Neural progenitor cell (in vitro differentiated cells): Measurements from ENCODE around the gene GPR3. TPM values are rescaled to one million over a fixed set of nuclear protein-coding genes. Genes with fewer than 3 reads are reported as not detected.
A peak's percentile ranks its signal among the peaks of the same experiment; 100 is the strongest.

Source experiments
- DNase-seq: peaks from one replicate; pipeline ENCODE4 v3.0.0-alpha.2; 2016; ENCODE audit warnings: low spot score
- H2AFZ ChIP-seq: fragments of 200-600 bp; sonication (generic); replicated peaks from 2 replicates; pipeline ENCODE4 v1.6.1; 2016; ENCODE audit warnings: antibody characterized with exemption
- H3F3A ChIP-seq: fragments of 200-600 bp; sonication (generic); 2 replicates; pipeline ENCODE4 v1.6.1; 2016; ENCODE audit warnings: antibody characterized with exemption, low read depth
- H3K27ac ChIP-seq: fragments of 200-600 bp; sonication (generic); 2 replicates; pipeline ENCODE4 v1.5.1; 2016; ENCODE audit warnings: mild to moderate bottlenecking
- H3K27me3 ChIP-seq: fragments of 200-600 bp; sonication (generic); 2 replicates; pipeline ENCODE4 v1.6.1; 2016; ENCODE audit warnings: mild to moderate bottlenecking, moderate library complexity
- H3K36me3 ChIP-seq: fragments of 200-600 bp; sonication (generic); 2 replicates; pipeline ENCODE4 v1.5.1; 2016
- H3K4me1 ChIP-seq: fragments of 200-600 bp; sonication (generic); 2 replicates; pipeline ENCODE4 v1.6.1; 2016; ENCODE audit warnings: mixed run types
- H3K4me2 ChIP-seq: fragments of 200-600 bp; sonication (generic); 2 replicates; pipeline ENCODE4 v1.6.1; 2016
- H3K4me3 ChIP-seq: fragments of 200-600 bp; sonication (generic); 2 replicates; pipeline ENCODE4 v1.5.1; 2016
- H3K79me2 ChIP-seq: fragments of 200-600 bp; sonication (generic); 2 replicates; pipeline ENCODE4 v1.6.1; 2016; ENCODE audit warnings: low read depth
- H3K9ac ChIP-seq: fragments of 200-600 bp; sonication (generic); 2 replicates; pipeline ENCODE4 v1.6.1; 2016
- H3K9me3 ChIP-seq: fragments of 200-600 bp; sonication (generic); 2 replicates; pipeline ENCODE4 v1.5.1; 2016; ENCODE audit warnings: low read depth
- H4K20me1 ChIP-seq: fragments of 200-600 bp; sonication (generic); 2 replicates; pipeline ENCODE4 v1.6.1; 2016; ENCODE audit warnings: low read depth
- H3K27ac Mint-ChIP-seq: 3 replicates; pipeline ENCODE4 v1.8.0; 2021; ENCODE audit warnings: mixed read lengths
- H3K27me3 Mint-ChIP-seq: 2 replicates; pipeline ENCODE4 v1.8.0; 2022; ENCODE audit warnings: low read depth, mild to moderate bottlenecking, inconsistent platforms, moderate library complexity, mixed read lengths; ENCODE audit not compliant: insufficient read depth
- H3K36me3 Mint-ChIP-seq: 3 replicates; pipeline ENCODE4 v1.8.0; 2021; ENCODE audit warnings: mixed read lengths
- H3K4me1 Mint-ChIP-seq: 3 replicates; pipeline ENCODE4 v1.8.0; 2021; ENCODE audit warnings: mixed read lengths
- H3K4me3 Mint-ChIP-seq: 3 replicates; pipeline ENCODE4 v1.8.0; 2021; ENCODE audit warnings: mild to moderate bottlenecking, moderate library complexity, mixed read lengths
- H3K9me3 Mint-ChIP-seq: 3 replicates; pipeline ENCODE4 v1.8.0; 2020; ENCODE audit warnings: mixed read lengths
- CTCF ChIP-seq: fragments of 200-600 bp; sonication (generic); IDR thresholded peaks from 2 replicates; pipeline ENCODE4 v1.5.1; 2017; ENCODE audit warnings: antibody characterized with exemption, mild to moderate bottlenecking
- EZH2 ChIP-seq: fragments of 200-600 bp; sonication (generic); IDR thresholded peaks from 2 replicates; pipeline ENCODE4 v1.6.1; 2017; ENCODE audit warnings: antibody characterized with exemption, mild to moderate bottlenecking, moderate library complexity
- EZH2phosphoT487 ChIP-seq: fragments of 200-600 bp; sonication (generic); IDR thresholded peaks from 2 replicates; pipeline ENCODE4 v1.6.1; 2017; ENCODE audit warnings: antibody characterized with exemption
- total RNA-seq: library from RNA; depleted of rRNA; stranded (reverse); fragments of >200 nt; gene quantifications from 2 replicates; pipeline ENCODE4 v1.2.3, GENCODE V29; 2015; ENCODE audit warnings: low replicate concordance

GPR3 gene
- total RNA-seq, 1 donor from 2014 or later = 3.1 TPM

GRCh38 chr1:27351541-27352107 lies 40.8 kb upstream of the GPR3 start:
- Histone ChIP-seq H4K20me1 (no peaks in the 10 kb centered on the region), H3F3A (peaks cover 26% of the 10 kb centered on the region), H3K9me3 (no peaks in the 10 kb centered on the region), H3K4me3 (peak overlapping the region; percentile 50), H3K4me2 (peak overlapping the region; percentile 90), H3K27ac (no peak overlapping the region), H2AFZ (peak overlapping the region; percentile 74), H3K4me1 (peaks cover 11% of the 10 kb centered on the region), H3K36me3 (no peaks in the 10 kb centered on the region), H3K27me3 (peaks cover 14% of the 10 kb centered on the region), H3K79me2 (no peaks in the 10 kb centered on the region), H3K9ac (no peak overlapping the region)
- Mint-ChIP-seq H3K4me1 (peaks cover 19% of the 10 kb centered on the region), H3K36me3 (no peaks in the 10 kb centered on the region), H3K27ac (no peak overlapping the region), H3K27me3 (peaks cover 30% of the 10 kb centered on the region), H3K4me3 (peak overlapping the region; percentile 81), H3K9me3 (no peaks in the 10 kb centered on the region)
- DNase-seq = no peak
- TF ChIP-seq EZH2phosphoT487 = no peak
- TF ChIP-seq CTCF = no peak
- no peak for TF ChIP-seq EZH2

- Histone ChIP-seq H3K27ac (no peak overlapping the region), H3K79me2 (no peaks in the 10 kb centered on the region), H3K9ac (no peak overlapping the region), H3K9me3 (no peaks in the 10 kb centered on the region), H3K27me3 (peaks cover 22% of the 10 kb centered on the region), H4K20me1 (peaks cover 6% of the 10 kb centered on the region), H2AFZ (no peak overlapping the region), H3K4me1 (peaks cover 14% of the 10 kb centered on the region), H3K4me3 (no peak overlapping the region), H3K4me2 (no peak overlapping the region), H3F3A (peaks cover 26% of the 10 kb centered on the region), H3K36me3 (no peaks in the 10 kb centered on the region)
- TF ChIP-seq EZH2phosphoT487 (no peak), CTCF (no peak), EZH2 (no peak)
- no peak overlapping the region for H3K4me3 Mint-ChIP-seq
- no peak for DNase-seq
- peaks cover 25% of the 10 kb centered on the region for H3K4me1 Mint-ChIP-seq
- no peaks in the 10 kb centered on the region for H3K9me3 Mint-ChIP-seq
- peaks cover 24% of the 10 kb centered on the region for H3K27me3 Mint-ChIP-seq
- peaks cover 1% of the 10 kb centered on the region for H3K36me3 Mint-ChIP-seq
- no peak overlapping the region for H3K27ac Mint-ChIP-seq
These were observed 39.3 kb upstream of the GPR3 start for GRCh38 chr1:27353166-27353565.

GRCh38 chr1:27353629-27354028 lies 38.8 kb upstream of the GPR3 start:
- Histone ChIP-seq H3K4me1 (peaks cover 14% of the 10 kb centered on the region), H3K27me3 (peaks cover 26% of the 10 kb centered on the region), H3K9me3 (no peaks in the 10 kb centered on the region), H3F3A (peaks cover 26% of the 10 kb centered on the region), H3K9ac (no peak overlapping the region), H3K79me2 (no peaks in the 10 kb centered on the region), H4K20me1 (peaks cover 10% of the 10 kb centered on the region), H3K4me2 (no peak overlapping the region), H2AFZ (no peak overlapping the region), H3K4me3 (no peak overlapping the region), H3K27ac (no peak overlapping the region), H3K36me3 (no peaks in the 10 kb centered on the region)
- no peaks in the 10 kb centered on the region for H3K9me3 Mint-ChIP-seq
- peaks cover 24% of the 10 kb centered on the region for H3K27me3 Mint-ChIP-seq
- DNase-seq = no peak
- no peak for TF ChIP-seq EZH2
- no peak for TF ChIP-seq EZH2phosphoT487
- TF ChIP-seq CTCF = no peak
- peaks cover 1% of the 10 kb centered on the region for H3K36me3 Mint-ChIP-seq
- no peak overlapping the region for H3K4me3 Mint-ChIP-seq
- H3K27ac Mint-ChIP-seq = no peak overlapping the region
- H3K4me1 Mint-ChIP-seq = peaks cover 25% of the 10 kb centered on the region
